ENCODE data around the gene FLNB. TPM values are rescaled to one million over a fixed set of nuclear protein-coding genes. Genes with fewer than 3 reads are reported as not detected.

The FLNB gene
- total and polyA plus RNA-seq, 2 of the 8 experiments (the other 6 are each of a cell fraction or from before 2014, with no cell fraction given), result 72.3 to 118 TPM

- TF ChIP-seq EGR1 (IDR thresholded peaks at IDR 0.05; ENCODE audit: borderline replicate concordance, low read depth, low read length) (no peak), POLR2A (IDR thresholded peaks at IDR 0.05; ENCODE audit: control extremely low read depth in 1 of 2, low read depth in 2 of 2, low read length in 2 of 2) (no peak), SP4 (IDR thresholded peaks at IDR 0.05; ENCODE audit: low read length) (no peak), SIN3A (conservative IDR thresholded peaks at IDR 0.05 in 1 of 2, IDR thresholded peaks at IDR 0.05 in 1 of 2; ENCODE audit: low read depth in 1 of 2, low read length in 2 of 2) (no peak), TBP (IDR thresholded peaks at IDR 0.05; ENCODE audit: low read depth, low read length) (no peak), CEBPB (IDR thresholded peaks at IDR 0.05; ENCODE audit: low read depth, low read length) (no peak), CHD7 (IDR thresholded peaks at IDR 0.05; ENCODE audit: insufficient replicate concordance, low read length) (no peak), ASH2L (IDR thresholded peaks at IDR 0.05; ENCODE audit: low read length) (no peak), NANOG (IDR thresholded peaks at IDR 0.05; ENCODE audit: insufficient read depth, low read depth, low read length, poor library complexity, severe bottlenecking) (no peak), JUND (IDR thresholded peaks at IDR 0.05; ENCODE audit: low read length) (no peak), KDM5A (IDR thresholded peaks at IDR 0.05; ENCODE audit: low read length) (no peak)
Measured at GRCh38 chr3:58041182-58041825, 33.1 kb downstream of the FLNB start (continued).
